HG03064 (cell line): ENCODE data around the gene TMEM233.

Experiments
- ATAC-seq: cut with Tn5 transposase; IDR thresholded peaks from one replicate; pipeline ENCODE4 v1.9.1; 2021; ENCODE audit warnings: low read depth; ENCODE audit not compliant: unreplicated experiment

The TMEM233 gene

GRCh38 chr12:119593578-119594398, at the start of gene TMEM233:
TMEM233 (plus strand) TSS chr12:119593774; CDS start chr12:119593849, 75 bp downstream.
- ATAC-seq: no peak

GRCh38 chr12:119544765-119545625, 48.6 kb upstream of the TMEM233 start:
- ATAC-seq: peak; percentile 61

- ATAC-seq: no peak
Observed at GRCh38 chr12:119546340-119546739, 47.2 kb upstream of the TMEM233 start.

- ATAC-seq: no peak
Observed at GRCh38 chr12:119547001-119547400, 46.6 kb upstream of the TMEM233 start.

GRCh38 chr12:119556854-119557253, 36.7 kb upstream of the TMEM233 start:
- no peak for ATAC-seq

- no peak for ATAC-seq
Observed at GRCh38 chr12:119565404-119565803, 28.2 kb upstream of the TMEM233 start.

GRCh38 chr12:119570771-119571170, 22.8 kb upstream of the TMEM233 start:
- ATAC-seq: no peak

- ATAC-seq: no peak
Observed at GRCh38 chr12:119573086-119573485, 20.5 kb upstream of the TMEM233 start.

- no peak for ATAC-seq
Observed at GRCh38 chr12:119574255-119574654, 19.3 kb upstream of the TMEM233 start.

GRCh38 chr12:119576118-119576810, 17.3 kb upstream of the TMEM233 start:
- ATAC-seq: no peak

GRCh38 chr12:119576915-119577314, 16.7 kb upstream of the TMEM233 start:
- no peak for ATAC-seq

- ATAC-seq: no peak
Observed at GRCh38 chr12:119578112-119578511, 15.5 kb upstream of the TMEM233 start.

- ATAC-seq: no peak
Observed at GRCh38 chr12:119589097-119589496, 4.5 kb upstream of the TMEM233 start.

GRCh38 chr12:119589634-119590033, 3.9 kb upstream of the TMEM233 start:
- no peak for ATAC-seq

GRCh38 chr12:119592232-119592631, 1.3 kb upstream of the TMEM233 start:
- ATAC-seq: no peak

- no peak for ATAC-seq
Observed at GRCh38 chr12:119594399-119594730, 791 bp downstream of the TMEM233 start.

GRCh38 chr12:119594772-119595445, 1.3 kb downstream of the TMEM233 start:
- no peak for ATAC-seq

- ATAC-seq: no peak
Observed at GRCh38 chr12:119598159-119598558, 4.6 kb downstream of the TMEM233 start.

- no peak for ATAC-seq
Observed at GRCh38 chr12:119601877-119602733, 8.5 kb downstream of the TMEM233 start.

- ATAC-seq: no peak
Observed at GRCh38 chr12:119602734-119603094, 9.1 kb downstream of the TMEM233 start.
